ENCODE measurements around the gene POLE. TPM values are rescaled to one million over a fixed set of nuclear protein-coding genes. Genes with fewer than 3 reads are reported as not detected.

Gene POLE
- total RNA-seq, 1 experiment from 2014 or later = 54.0 TPM

DNA sequence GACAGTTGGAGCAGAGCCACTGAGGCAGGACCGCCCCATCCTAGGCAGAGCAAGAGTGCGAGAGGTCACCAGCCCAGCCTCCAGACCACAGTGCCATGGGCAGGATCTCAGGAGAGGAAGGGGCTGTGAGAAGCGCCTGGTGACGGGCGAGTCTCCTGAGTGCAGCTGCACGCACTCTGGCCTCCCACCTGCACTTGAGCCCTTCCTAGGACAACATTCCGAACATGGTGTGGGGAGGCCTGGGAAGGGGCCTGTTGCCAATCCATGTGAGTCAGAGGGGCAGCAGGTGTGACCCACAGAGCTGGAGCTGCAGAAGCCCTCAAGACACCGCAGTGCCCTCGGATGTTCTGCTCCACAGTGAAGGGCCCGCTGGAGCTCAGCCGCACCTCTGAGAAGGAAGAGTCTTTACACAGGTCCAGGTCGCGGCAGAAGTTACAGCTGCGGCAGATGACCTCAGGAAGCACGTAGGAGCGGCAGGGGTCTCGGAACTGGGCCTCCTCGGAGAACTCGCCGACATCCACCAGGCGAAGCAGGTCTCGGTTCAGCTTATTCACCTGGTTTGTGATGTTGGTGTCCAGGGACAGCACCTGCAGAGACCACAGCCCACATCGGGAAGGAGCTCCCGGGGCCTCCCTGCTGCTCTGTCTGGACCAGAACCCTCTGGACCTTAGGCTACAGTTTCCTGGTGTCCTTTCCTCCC lies 61.3 kb downstream of the POLE start:
- Histone ChIP-seq H3K27me3 (ENCODE audit: control insufficient read depth, insufficient read depth, low read length) (peaks cover 4% of the 10 kb centered on the region; the same call in 1 of the 2 replicates), H3K36me3 (replicated peaks; ENCODE audit: control insufficient read depth, insufficient read depth, low read length) (peaks cover 26% of the 10 kb centered on the region), H3K4me3 (ENCODE audit: insufficient read depth, low read depth, low read length) (no peak overlapping the region)
- DNase-seq = no peak

DNA sequence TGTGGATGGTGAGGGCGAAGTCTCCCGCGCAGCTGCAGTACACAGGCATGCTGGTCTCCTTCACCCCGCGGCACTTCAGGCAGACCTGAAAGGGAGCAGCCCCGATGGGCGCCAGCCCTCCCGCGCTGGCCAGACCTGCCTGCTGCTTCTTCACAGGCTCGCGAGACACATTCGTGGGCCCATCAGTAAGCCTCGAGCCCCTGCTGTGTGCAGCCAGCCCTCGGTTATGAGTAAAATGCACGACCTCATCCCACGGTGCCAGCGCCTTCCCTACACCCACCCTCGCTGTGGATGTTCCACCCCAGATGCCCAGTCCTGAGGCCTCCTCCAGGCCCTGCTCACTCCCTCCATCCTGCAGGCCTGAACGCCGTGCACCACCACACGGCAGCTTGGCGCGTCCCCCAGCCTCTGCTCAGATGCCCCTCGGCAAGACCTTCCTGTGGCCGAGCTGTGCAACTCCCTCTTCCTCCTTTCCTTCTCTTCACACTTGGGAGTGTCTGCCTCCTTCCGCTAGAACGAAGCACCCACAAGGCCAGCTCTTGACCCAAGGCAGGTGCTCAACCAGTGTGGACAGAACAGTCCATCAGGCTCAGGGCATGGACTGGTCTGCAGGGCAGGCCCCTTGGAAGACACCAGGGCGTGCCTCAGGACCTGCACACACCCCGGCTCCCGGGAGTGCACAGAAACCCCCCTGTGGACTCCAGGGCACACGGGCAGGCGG lies 62.1 kb downstream of the POLE start:
- H3K4me3 ChIP-seq (ENCODE audit: insufficient read depth, low read depth, low read length) = no peak overlapping the region
- peaks cover 10% of the 10 kb centered on the region for H3K27me3 ChIP-seq (ENCODE audit: control insufficient read depth, insufficient read depth, low read length)
- DNase-seq = no peak
- peaks cover 23% of the 10 kb centered on the region for H3K36me3 ChIP-seq (replicated peaks; ENCODE audit: control insufficient read depth, insufficient read depth, low read length)

DNA sequence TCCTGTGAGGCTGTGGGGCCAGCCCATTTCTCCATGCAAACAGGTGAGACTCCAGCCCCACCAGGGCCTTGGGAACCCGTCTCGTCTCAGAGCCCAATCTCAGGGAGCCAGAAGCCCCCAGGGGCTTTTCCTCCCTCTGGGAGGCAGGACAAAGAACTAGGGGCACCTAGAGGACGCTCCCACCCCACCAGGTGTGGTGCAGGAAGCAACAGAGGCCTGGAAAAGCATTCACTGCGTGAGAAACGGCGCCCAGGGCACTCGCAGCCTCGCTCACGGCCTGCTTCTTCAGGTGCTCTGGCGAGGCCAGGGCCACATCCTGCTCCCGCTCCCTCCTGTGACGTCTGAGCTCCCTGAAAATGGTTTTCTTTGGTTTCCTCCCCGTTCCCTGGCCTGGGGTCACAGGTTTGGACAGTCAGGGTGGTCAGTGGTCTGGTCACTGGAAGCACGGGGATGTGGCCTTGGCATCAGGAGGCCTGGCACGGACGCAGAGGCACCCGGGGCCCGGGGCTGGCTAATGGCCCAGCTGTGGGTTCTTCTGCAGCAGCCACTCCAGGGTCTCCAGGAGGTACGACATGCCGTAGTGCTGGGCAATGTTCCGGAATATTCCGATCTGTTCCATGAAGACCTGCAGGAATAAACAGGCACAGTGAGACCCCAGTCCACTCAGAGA lies 62.8 kb downstream of the POLE start:
- H3K4me3 ChIP-seq (ENCODE audit: insufficient read depth, low read depth, low read length) = no peak overlapping the region
- peaks cover 19% of the 10 kb centered on the region for H3K36me3 ChIP-seq (replicated peaks; ENCODE audit: control insufficient read depth, insufficient read depth, low read length)

DNA sequence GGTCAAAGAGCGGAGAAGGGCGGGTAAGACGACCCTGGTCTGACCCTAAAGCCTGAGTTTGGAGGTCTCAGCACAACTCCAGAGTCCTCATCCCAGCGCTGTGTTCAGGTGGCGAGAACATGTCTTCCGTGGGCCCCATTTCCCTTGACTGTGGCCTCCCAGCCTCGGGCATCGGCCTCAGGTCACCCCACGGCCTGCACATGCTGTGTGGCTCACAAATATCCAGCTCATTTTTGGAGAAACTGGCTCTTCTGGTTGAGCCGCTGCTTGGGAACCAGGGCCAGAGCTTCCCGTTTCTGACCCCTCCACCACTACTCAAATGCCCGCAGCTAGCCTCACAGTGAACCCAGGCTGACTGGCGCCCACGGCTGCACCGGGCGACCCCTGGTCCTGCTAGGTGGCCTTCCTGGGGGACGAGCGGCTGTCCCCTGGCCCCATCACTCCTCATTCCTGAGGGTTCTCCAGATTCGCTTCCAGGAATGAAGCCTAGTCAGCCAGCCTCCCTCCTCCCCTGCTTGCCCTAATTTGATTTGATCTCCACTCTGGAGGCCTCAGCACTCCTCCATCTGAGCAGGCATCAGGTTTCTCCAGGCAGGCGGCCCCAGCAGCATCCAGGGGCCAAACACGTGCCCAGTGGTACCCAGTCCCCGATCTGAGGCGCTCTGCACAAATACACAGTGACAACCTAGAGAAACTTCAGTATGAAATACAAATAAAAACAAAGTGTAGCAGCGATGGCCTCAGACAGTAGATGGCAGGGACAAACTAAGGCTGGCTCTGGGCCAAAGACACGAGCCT lies 63.9 kb downstream of the POLE start:
- Histone ChIP-seq H3K36me3 (replicated peaks; ENCODE audit: control insufficient read depth, insufficient read depth, low read length) (peaks cover 15% of the 10 kb centered on the region), H3K4me3 (ENCODE audit: insufficient read depth, low read depth, low read length) (no peak overlapping the region), H3K27me3 (ENCODE audit: control insufficient read depth, insufficient read depth, low read length) (peaks cover 20% of the 10 kb centered on the region)
- no peak for DNase-seq

More for the DNA sequence above, 62.8 kb downstream of the POLE start:
- H3K27me3 ChIP-seq (ENCODE audit: control insufficient read depth, insufficient read depth, low read length) = peaks cover 16% of the 10 kb centered on the region
- DNase-seq = no peak

DNA sequence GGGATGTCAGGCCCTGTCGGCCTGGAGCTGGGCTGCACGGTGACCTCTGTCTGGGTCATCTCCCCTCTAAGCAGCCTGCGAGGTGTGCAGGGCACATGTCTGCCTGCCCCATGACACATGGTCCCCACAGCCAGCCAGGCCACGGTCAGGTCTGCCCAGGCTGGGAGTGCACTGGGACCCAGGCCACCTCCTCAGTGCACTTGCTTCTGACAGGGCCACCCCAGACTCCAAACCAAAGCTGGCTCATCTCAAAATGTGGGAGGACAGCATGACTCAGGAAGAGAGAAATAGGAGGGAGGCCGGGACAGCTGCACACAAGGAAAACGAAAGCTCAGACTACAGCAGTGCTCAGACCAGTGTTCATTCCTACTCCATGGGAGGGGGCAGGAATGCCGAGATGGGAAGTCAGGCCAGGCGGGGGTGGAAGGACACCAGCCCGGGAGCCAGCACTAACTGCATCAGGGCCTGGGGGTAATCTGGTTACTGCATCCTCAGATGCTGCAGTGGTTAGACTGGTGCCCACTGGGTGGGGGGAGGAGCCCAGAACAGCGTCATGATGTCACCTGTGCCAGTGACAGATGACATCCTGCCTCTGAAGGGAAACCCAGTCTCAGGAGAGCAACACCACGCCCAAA lies 64.6 kb downstream of the POLE start:
- DNase-seq = no peak
- Histone ChIP-seq H3K27me3 (ENCODE audit: control insufficient read depth, insufficient read depth, low read length) (peaks cover 27% of the 10 kb centered on the region), H3K4me3 (ENCODE audit: insufficient read depth, low read depth, low read length) (no peak overlapping the region), H3K36me3 (replicated peaks; ENCODE audit: control insufficient read depth, insufficient read depth, low read length) (peaks cover 15% of the 10 kb centered on the region)

DNA sequence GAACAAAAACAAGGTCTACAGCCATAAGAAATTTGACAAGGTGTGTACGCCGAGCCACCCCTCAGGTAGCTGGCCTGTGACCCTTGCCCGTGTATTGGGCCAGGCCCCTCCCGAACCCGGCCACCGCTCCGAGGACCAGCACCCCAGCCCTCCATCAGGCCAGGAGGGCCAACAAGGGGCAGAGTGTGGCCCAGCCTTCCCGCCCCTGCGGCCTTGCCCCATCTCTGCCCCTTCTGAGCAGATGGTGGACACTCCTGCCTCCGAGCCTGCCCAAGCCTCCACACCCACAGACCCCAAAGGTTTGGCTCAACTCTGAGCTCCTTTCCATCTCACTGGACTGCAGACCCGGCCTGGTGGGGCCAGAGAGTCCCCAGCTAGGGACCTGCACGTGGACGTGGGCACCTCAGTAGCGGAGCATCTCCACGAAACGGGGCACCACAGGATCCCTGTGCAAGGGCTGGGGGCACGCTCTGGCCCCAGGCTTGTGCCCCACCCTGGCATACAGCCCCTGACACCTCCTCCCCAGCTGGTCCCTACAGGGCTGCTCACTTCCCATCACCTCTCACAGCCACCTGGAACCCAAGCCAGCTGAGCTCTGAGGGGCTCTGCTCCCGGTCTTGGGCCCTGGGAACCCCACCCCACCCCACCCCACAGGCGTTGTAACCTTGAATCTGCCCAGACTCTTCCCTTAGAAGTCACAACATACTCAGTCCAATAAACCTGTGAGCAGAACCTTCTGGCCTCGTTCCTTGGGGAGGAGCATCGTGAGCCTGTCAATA lies 65.3 kb downstream of the POLE start:
- peaks cover 34% of the 10 kb centered on the region for H3K27me3 ChIP-seq (ENCODE audit: control insufficient read depth, insufficient read depth, low read length)
- no peak for DNase-seq
- no peak overlapping the region for H3K4me3 ChIP-seq (ENCODE audit: insufficient read depth, low read depth, low read length)
- H3K36me3 ChIP-seq (replicated peaks; ENCODE audit: control insufficient read depth, insufficient read depth, low read length) = peaks cover 15% of the 10 kb centered on the region

DNA sequence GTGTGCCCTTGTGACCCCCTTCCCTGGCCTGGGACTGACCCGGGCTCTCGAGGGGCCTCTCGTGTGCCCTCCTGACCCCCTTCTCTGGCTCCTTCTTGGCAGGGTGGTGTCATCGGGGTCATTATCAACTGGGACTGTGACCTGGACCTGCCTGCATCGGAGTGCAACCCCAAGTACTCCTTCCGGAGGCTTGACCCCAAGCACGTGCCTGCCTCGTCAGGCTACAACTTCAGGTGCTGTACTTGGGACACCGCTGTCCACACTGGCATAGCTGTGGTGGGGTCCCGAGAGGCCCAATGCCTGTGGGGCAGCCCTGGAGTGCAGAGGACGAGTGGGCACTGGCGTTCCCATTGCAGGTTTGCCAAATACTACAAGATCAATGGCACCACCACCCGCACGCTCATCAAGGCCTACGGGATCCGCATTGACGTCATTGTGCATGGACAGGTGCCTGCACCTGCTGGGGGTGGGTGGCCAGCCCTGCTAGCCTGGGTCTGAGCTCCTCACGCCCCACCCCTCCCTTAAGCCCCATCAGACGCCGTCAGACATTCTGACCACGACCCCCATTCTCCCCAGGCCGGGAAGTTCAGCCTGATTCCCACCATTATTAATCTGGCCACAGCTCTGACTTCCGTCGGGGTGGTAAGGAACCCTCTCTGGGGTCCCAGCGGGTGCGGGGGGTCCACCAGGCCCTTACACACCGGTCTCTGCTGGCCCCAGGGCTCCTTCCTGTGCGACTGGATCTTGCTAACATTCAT lies 66.1 kb downstream of the POLE start:
- no peak for DNase-seq
- no peak overlapping the region for H3K4me3 ChIP-seq (ENCODE audit: insufficient read depth, low read depth, low read length)
- H3K36me3 ChIP-seq (replicated peaks; ENCODE audit: control insufficient read depth, insufficient read depth, low read length) = peaks cover 13% of the 10 kb centered on the region
- peaks cover 40% of the 10 kb centered on the region for H3K27me3 ChIP-seq (ENCODE audit: control insufficient read depth, insufficient read depth, low read length)

DNA sequence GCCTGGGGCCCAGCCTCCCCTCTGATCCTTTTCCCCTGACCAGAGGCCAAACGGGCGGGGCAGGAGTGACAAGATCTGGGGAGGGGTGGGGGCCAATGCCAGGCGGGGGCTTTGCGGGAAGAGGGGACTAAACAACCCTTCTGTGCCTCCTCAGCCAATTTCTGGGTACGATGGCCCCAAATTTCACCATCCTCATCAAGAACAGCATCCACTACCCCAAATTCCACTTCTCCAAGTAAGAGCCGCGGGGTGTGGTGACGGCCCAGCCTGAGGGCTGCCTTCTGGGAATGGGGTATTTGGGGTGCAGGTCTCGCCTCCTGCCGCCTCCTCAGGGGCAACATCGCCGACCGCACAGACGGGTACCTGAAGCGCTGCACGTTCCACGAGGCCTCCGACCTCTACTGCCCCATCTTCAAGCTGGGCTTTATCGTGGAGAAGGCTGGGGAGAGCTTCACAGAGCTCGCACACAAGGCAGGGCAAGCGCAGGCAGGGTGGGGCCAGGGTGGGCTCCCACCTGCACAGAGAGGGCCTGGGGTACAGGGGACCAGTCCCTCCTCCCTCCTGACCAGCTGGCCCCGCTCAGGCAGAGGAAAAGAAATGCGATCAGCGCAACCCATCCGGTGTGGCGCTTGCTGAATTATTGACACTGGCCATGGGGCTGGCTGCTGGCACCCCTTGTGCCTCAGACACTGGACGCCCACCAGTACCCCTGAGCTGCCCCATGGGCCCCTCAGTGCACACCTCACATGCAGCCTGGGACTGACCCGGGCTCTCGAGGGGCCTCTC lies 66.8 kb downstream of the POLE start:
- Histone ChIP-seq H3K27me3 (ENCODE audit: control insufficient read depth, insufficient read depth, low read length) (peaks cover 48% of the 10 kb centered on the region), H3K4me3 (ENCODE audit: insufficient read depth, low read depth, low read length) (no peak overlapping the region), H3K36me3 (replicated peaks; ENCODE audit: control insufficient read depth, insufficient read depth, low read length) (peaks cover 8% of the 10 kb centered on the region)
- no peak for DNase-seq

DNA sequence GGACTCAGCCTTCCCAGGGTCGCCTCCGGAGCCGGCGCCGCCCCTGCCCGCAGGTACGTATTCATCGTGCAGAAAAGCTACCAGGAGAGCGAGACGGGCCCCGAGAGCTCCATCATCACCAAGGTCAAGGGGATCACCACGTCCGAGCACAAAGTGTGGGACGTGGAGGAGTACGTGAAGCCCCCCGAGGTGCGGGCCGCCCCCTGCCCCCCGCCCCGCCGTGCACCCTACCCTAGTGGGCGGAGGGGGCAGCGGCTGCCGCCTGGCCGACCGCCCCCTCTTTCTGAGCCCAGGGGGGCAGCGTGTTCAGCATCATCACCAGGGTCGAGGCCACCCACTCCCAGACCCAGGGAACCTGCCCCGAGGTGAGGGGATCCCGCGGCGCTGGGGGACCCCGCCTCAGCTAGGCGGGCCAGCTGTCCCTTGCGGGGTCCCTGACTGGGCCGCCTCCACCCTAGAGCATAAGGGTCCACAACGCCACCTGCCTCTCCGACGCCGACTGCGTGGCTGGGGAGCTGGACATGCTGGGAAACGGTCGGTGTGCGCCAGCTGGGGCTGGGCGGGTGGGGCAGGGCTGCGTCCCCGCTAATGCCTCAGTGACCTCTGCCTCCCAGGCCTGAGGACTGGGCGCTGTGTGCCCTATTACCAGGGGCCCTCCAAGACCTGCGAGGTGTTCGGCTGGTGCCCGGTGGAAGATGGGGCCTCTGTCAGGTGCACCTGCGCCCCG lies 67.6 kb downstream of the POLE start:
- Histone ChIP-seq H3K27me3 (ENCODE audit: control insufficient read depth, insufficient read depth, low read length) (peaks cover 52% of the 10 kb centered on the region), H3K36me3 (replicated peaks; ENCODE audit: control insufficient read depth, insufficient read depth, low read length) (peaks cover 3% of the 10 kb centered on the region; the same call in 1 of the 2 replicates)

DNA sequence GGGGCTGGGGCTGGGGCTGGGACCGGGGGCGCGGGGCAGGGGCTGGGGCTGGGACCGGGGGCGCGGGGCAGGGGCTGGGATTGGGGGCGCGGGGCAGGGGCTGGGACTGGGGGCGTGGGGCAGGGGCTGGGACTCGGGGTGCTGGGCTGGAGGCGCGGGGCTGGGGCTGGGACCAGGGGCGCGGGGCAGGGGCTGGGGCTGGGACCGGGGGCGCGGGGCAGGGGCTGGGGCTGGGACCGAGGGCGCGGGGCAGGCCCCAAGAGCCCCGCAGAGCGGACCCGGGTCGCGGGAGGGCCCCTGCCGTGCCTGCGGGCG lies 68.1 kb downstream of the POLE start:
- H3K36me3 ChIP-seq (replicated peaks; ENCODE audit: control insufficient read depth, insufficient read depth, low read length) = no peaks in the 10 kb centered on the region
- H3K4me3 ChIP-seq (ENCODE audit: insufficient read depth, low read depth, low read length) = no peak overlapping the region; the same call in 1 of the 2 replicates
- DNase-seq = no peak
- H3K27me3 ChIP-seq (ENCODE audit: control insufficient read depth, insufficient read depth, low read length) = peaks cover 52% of the 10 kb centered on the region

More for the DNA sequence above, 67.6 kb downstream of the POLE start:
- peak; percentile 89 for DNase-seq
- no peak overlapping the region; the same call in 1 of the 2 replicates for H3K4me3 ChIP-seq (ENCODE audit: insufficient read depth, low read depth, low read length)

DNA sequence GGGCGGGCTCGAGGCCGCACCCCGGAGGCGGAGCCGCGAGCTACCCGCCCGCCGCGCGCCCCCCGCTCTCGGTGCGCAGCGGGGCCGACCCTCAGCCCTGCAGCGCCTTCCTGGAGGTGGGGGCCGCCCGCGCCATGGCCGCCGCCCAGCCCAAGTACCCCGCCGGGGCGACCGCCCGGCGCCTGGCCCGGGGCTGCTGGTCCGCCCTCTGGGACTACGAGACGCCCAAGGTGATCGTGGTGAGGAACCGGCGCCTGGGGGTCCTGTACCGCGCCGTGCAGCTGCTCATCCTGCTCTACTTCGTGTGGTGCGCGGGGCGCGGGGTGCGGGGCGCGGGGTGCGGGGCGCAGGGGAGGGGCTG lies 68.5 kb downstream of the POLE start, which contains the start of gene P2RX2:
TSS of gene P2RX2 (plus strand) at position 94 of the 361 bp plus-strand sequence. CDS start at position 135, 41 bp downstream.
- Histone ChIP-seq H3K27me3 (ENCODE audit: control insufficient read depth, insufficient read depth, low read length) (peaks cover 52% of the 10 kb centered on the region), H3K36me3 (replicated peaks; ENCODE audit: control insufficient read depth, insufficient read depth, low read length) (no peaks in the 10 kb centered on the region), H3K4me3 (ENCODE audit: insufficient read depth, low read depth, low read length) (peak within 1 kb of the TSS; percentile 42)
- DNase-seq = peak; percentile 95
